ENCODE measurements around the gene EMILIN2.
"Not testable (repeated sequence)": the region's sequence is repeated elsewhere in the genome, so short reads cannot be mapped to it uniquely, and the experiment has no call there.

The EMILIN2 gene

GRCh38 chr18:2846636-2847316, at the start of gene EMILIN2:
TSS of gene EMILIN2 (plus strand) at chr18:2847006. CDS start at chr18:2847189, 183 bp downstream.
- no peak for DNase-seq

DNA sequence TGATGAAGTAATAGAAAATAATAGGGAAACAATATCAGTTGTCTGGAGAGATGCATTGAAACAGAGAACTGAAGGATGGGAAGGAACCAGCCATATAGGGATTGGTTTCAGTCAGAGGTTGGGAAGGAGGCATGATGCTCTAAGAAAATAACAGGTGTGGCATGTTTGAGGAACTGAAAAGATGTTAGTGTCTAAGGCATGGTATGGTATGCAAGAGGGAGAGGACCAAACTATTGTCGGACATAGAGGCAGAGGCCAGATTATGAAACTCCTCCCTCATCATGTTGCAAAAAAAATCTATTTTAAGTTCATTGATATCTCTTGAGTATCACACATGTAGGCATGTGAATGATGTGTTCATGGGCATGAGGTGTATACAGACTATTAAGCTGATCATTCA, 48.9 kb upstream of the EMILIN2 start:
- DNase-seq, result no peak

DNA sequence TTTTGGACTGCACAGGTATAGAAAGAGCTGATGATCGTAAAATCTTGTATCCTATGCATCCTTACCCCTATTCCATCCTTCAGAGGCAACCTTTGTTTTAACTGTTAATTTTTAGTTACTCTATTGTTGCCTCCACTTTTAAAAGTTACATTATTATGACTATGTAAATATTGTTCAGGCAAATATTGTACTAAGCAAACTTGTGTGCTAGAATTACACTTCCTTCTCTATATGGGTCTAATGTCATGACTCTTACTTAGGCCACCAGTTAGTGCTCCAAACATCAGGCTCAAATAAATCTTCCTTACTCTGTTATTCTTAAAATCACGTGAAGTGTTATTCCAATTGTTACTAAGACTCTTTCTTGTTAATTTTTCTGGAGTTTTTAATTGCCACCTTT, 47.4 kb upstream of the EMILIN2 start:
- DNase-seq, result no peak

DNA sequence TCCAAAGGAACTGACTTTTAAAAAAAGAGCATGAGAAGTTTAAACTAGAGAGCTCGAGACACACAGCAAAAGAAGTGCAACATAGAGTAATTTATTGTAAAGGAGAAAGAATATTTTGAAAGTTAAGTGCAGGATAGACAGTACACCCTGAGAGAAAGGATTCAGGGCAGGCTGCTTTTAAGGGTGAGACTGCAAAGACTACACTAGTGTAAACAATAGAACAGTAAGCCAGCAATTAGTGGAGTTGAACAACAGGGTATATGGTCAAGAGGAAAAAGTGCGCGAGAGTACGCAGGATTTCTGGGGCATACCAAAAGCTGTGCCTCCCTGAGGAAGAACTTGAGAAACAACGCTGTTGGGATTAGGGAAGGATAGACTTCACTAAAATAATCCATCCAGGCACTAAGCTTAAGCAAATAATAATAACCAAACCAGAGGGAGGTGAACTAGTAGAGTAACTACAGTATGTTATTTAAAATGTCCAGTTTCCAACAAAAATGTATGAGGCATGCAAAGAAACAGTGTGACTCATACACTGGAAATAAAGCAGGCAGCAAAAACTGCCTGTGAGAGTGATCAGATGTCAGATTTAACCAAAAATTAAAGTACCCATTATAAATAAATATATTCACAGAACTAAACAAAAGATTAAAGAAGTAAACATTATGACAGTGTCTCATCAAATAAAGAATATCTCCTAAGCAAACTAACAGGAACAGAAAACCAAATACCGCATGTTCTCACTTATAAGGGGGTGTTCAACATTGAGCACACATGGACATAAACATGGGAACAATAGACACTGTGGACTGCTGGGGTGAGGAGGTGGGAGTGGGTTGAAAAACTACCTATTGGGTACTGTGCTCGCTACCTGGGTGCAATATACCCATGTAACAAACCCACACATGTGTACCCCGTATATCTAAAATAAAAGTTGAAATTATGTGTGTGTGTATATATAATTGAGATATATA, 40.5 kb upstream of the EMILIN2 start:
- DNase-seq, result no peak

GRCh38 chr18:2808640-2809039, 38.2 kb upstream of the EMILIN2 start:
- DNase-seq, result not testable (repeated sequence)

DNA sequence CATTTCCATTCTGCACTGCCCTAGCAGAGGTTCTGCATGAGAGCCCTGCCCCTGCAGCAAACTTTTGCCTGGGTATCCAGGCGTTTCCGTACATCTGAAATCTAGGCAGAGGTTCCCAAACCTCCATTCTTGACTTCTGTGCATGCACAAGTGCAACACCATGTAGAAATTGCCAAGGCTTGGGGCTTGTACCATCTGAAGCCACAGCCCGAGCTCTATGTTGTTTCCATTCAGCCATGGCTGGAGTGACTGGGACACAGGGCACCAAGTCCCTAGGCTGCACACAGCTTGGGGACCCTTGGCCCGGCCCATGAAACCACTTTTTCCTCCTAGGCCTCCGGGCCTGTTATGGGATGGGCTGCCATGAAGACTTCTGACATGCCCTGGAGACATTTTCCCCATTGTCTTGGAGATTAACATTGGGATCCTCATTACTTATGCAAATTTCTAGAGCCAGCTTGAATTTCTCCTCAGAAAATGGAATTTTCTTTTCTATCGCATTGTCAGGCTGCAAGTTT, 37.1 kb upstream of the EMILIN2 start:
- DNase-seq, result not testable (repeated sequence)

- DNase-seq, result no peak
Measured at GRCh38 chr18:2811416-2811815, 35.4 kb upstream of the EMILIN2 start.

GRCh38 chr18:2814928-2815327, 31.9 kb upstream of the EMILIN2 start:
- no peak for DNase-seq

DNA sequence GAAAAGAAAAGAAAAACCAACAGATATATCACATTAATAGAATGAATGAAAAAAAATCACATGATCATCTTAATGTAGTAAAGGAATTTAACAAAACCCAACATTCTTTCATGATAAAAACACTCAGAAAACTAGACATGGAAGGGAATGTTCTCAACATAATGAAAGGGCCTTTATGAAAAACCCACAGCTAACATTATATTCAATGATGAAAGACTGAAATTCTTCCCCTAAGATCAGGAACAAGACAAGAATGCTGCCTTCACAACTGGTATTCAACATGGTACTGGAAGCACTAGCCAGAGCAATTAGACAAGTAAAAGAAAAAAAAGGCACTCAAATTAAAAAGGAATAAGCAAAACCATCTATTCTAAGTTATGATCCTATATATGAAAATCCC, 28.5 kb upstream of the EMILIN2 start:
- DNase-seq, result no peak

DNA sequence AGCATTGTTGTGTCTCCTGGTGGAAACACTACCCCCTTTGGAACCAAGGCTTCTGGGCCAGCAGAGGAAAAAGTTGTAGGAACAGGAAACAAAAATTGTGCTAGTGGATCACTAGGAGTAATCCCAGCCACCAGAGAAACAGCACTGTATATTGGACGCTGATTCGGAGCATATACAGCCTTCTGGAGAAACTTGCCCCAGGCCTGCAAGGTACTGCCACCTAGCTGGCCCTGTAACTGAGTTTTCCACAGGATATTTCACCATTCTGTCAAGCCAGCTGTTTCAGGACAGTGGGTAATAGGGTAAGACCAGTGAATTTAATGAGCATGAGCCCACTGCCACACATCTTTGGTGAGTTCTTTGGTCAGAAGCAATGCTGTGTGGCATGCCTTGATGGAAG, 25.1 kb upstream of the EMILIN2 start:
- DNase-seq, result no peak

DNA sequence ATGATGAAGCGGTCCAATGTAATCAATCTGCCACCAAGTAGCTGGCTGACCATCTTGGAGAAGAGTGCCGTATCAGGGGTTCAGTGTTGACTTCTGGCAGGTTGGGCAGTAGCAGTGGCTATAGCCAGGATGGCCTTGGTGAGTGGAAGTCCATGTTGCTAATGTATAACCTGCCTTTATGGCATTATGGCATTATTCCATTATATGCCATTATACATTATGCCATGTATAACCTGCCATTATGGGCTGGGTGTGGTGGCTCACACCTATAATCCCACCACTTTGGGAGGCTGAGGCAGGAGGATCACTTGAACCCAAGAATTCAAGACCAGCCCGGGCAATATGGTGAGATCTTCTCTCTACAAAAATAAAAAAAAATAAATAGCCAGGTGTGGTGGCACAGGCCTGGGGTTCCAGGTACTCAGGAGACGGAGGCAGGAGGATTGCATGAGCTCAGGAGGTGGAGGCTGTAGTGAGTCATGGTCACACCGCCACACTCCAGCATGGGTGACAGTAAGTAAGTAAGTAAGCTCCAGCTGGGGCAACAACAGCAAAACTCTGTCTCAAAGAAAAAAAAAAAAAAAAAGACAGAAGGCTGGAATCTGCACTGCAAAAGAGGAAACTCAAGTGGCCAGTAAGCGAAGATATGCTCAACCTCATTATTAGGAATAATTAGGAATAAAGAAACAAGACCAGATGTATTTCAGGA, 24.4 kb upstream of the EMILIN2 start:
- DNase-seq, result no peak

GRCh38 chr18:2823202-2823601, 23.6 kb upstream of the EMILIN2 start:
- no peak for DNase-seq

DNA sequence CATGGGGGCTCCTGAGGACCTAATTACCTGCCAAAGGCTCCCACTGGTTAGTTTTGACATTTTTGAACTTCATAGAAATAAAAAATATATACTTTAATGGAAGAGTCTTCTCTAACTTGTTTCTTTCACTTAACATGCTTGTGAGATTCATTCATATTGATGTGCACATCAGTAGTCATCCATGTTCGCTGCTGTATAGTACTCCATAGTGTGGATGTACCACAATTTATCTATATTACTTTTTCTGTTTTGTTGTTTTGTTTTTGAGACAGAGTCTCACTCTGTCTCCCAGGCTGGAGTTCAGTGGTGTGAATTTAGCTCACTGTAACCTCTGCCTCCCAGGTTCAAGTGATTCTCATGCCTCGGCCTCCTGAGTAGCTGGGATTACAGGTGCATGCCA, 22.8 kb upstream of the EMILIN2 start:
- DNase-seq, result no peak

DNA sequence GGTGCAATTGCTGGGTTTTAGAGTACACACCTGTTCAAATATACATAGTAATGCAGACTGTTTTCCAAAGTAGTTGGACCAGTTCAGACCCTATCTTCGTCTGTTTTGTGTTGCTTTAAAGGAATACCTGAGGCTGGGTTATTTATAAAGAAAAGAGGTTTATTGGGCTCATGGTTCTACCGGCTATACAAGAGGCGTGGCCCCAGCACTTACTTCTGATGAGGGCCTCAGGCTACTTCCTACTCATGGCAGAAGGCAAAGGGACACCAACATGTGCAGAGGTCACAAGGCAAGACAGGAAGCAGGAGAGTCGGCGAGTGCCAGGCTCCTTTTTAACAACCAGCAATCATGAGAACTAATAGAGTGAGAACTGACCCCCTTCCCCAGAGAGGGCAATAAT, 21.9 kb upstream of the EMILIN2 start:
- no peak for DNase-seq

GRCh38 chr18:2825613-2826175, 21.1 kb upstream of the EMILIN2 start:
- no peak for DNase-seq

- DNase-seq, result no peak
Measured at GRCh38 chr18:2826581-2826980, 20.2 kb upstream of the EMILIN2 start.

GRCh38 chr18:2827061-2827460, 19.7 kb upstream of the EMILIN2 start:
- DNase-seq, result no peak

GRCh38 chr18:2836118-2836517, 10.7 kb upstream of the EMILIN2 start:
- DNase-seq, result not testable (repeated sequence)

DNA sequence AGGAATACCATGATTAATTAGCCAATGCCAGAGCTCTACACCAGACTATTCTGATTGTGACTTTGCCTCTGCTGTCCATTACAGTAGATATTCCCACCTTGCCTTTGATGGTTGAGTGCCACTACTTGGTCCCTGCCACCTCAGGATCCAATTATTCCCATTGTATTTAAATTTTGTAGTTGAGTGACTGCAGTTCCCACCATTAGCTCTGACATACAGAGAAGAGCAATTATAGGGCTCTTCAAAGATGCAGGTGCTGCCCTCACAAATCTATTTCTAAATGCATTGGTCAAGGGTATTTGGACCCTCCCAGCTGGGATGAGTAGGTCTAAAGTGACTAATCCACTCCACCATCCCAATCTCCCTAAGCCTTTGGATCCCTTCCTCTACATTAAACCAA, 9.5 kb upstream of the EMILIN2 start:
- DNase-seq, result not testable (repeated sequence)

DNA sequence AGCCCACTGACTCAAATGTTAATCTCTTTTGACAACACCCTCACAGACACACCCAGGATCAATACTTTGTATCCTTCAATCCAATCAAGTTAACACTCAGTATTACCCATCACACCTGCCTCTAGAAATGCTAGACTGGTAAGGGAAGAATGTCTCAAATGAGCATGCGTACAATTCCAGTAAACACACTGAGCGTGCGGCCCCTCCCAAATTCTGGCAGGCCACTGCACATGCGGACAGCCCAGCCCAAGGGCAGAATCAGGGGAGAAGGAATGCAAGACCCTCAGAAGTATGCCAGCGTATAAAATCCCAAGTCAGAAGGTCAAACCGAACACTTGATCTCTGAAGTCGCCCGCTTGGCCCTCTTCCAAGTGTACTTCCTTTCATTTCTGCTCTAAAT, 7.6 kb upstream of the EMILIN2 start:
- no peak for DNase-seq

GRCh38 chr18:2840521-2840920, 6.3 kb upstream of the EMILIN2 start:
- DNase-seq, result no peak

- no peak for DNase-seq
Measured at GRCh38 chr18:2843146-2843545, 3.7 kb upstream of the EMILIN2 start.
